BLaER1 (cell line): ENCODE results near the gene INTS11.

Experiments used
- H3K27ac ChIP-seq: shearing (Covaris generic); formaldehyde crosslinking; 2 replicates; pipeline ENCODE4 v1.8.1; 2022
- H3K27me3 ChIP-seq: shearing (Covaris generic); formaldehyde crosslinking; 2 replicates; pipeline ENCODE4 v1.8.1; 2022
- H3K36me3 ChIP-seq: shearing (Covaris generic); formaldehyde crosslinking; 2 replicates; pipeline ENCODE4 v1.8.1; 2022
- H3K4me1 ChIP-seq: shearing (Covaris generic); formaldehyde crosslinking; 2 replicates; pipeline ENCODE4 v1.8.1; 2022
- H3K4me2 ChIP-seq: shearing (Covaris generic); formaldehyde crosslinking; 2 replicates; pipeline ENCODE4 v1.8.1; 2022
- H3K4me3 ChIP-seq: shearing (Covaris generic); formaldehyde crosslinking; 2 replicates; pipeline ENCODE4 v1.8.1; 2022
- H3K9ac ChIP-seq: shearing (Covaris generic); formaldehyde crosslinking; 2 replicates; pipeline ENCODE4 v1.8.1; 2022
- H3K9me3 ChIP-seq: shearing (Covaris generic); formaldehyde crosslinking; 2 replicates; pipeline ENCODE4 v1.8.1; 2022
- H4K20me1 ChIP-seq: shearing (Covaris generic); formaldehyde crosslinking; 2 replicates; pipeline ENCODE4 v1.8.1; 2022
- Cebpa-rat ChIP-seq: shearing (Covaris generic); IDR thresholded peaks from 2 replicates; pipeline ENCODE4 v1.8.1; 2022

Gene INTS11

DNA sequence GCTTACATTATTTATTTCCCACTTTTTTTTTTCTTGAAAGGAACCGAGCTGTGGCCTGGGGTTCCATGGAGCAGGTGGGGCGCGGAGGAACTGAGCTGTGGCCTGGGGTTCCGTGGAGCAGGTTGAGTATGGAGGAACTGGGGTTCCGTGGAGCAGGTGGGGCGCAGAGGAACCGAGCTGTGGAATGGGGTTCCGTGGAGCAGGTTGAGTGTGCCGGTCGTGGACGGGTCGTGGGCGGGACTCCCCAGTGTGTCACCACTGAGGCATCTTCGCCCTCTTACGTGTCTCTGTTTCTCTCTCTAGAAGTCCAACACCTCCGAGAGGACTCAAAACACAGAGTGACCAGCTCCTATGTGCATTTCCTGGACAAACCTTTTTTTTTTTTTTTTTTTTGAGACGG is 45.4 kb downstream of the INTS11 start:
- Histone ChIP-seq H3K36me3 (no peaks in the 10 kb centered on the region), H3K4me1 (peaks cover 19% of the 10 kb centered on the region), H3K9ac (no peak overlapping the region), H3K27ac (no peak overlapping the region), H3K27me3 (no peaks in the 10 kb centered on the region), H3K9me3 (no peaks in the 10 kb centered on the region), H3K4me3 (no peak overlapping the region), H3K4me2 (no peak overlapping the region), H4K20me1 (no peaks in the 10 kb centered on the region)
- no peak for TF ChIP-seq Cebpa-rat

DNA sequence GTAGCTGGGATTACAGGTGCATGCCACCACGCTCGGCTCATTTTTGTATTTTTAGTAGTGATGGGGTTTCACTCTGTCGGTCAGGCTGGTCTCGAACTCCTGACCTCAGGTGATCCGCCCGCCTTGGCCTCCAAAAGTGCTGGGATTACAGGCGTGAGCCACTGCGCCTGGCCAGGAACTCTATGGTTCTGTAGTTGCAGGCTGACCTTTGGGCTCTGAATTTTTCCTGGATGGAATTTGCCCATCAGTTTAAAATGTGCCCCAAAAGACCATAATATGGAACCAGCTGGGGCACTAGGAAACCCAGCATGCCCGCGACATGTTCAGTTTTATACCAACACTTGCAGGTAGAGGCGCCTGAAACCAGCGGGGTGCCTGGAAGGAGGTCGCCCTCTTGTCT is 45.8 kb downstream of the INTS11 start:
- H3K4me1 ChIP-seq, result peaks cover 17% of the 10 kb centered on the region
- no peak overlapping the region for H3K27ac ChIP-seq
- no peaks in the 10 kb centered on the region for H3K9me3 ChIP-seq
- no peaks in the 10 kb centered on the region for H3K36me3 ChIP-seq
- no peak overlapping the region for H3K4me3 ChIP-seq
- H3K4me2 ChIP-seq, result no peak overlapping the region
- H4K20me1 ChIP-seq, result no peaks in the 10 kb centered on the region
- no peak for TF ChIP-seq Cebpa-rat
- no peaks in the 10 kb centered on the region for H3K27me3 ChIP-seq
- H3K9ac ChIP-seq, result no peak overlapping the region

DNA sequence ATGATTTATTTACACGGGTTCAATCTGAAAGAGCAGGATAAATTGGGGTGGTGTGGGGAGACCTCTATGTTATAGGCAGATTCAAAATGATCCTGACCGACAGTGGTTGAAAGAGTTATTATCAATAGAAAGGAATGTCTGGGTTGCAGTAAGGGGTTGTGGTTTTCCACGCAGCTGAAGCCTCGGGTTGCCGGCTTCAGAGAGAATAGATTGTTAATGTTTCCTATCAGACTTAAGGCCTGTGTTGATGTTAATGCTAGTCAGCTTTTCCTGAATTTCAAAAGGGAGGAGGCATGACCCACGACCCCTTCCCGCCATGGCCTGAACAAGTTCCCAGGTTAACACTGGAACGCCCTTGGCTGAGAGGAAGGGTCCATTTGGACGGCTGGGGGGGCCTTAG is 48.6 kb downstream of the INTS11 start:
- Histone ChIP-seq H3K27ac (no peak overlapping the region), H3K9me3 (no peaks in the 10 kb centered on the region), H3K4me1 (peaks cover 35% of the 10 kb centered on the region), H3K9ac (no peak overlapping the region), H3K4me2 (no peak overlapping the region), H3K36me3 (peaks cover 15% of the 10 kb centered on the region), H3K27me3 (no peaks in the 10 kb centered on the region), H3K4me3 (no peak overlapping the region), H4K20me1 (peaks cover 26% of the 10 kb centered on the region)
- no peak for TF ChIP-seq Cebpa-rat

DNA sequence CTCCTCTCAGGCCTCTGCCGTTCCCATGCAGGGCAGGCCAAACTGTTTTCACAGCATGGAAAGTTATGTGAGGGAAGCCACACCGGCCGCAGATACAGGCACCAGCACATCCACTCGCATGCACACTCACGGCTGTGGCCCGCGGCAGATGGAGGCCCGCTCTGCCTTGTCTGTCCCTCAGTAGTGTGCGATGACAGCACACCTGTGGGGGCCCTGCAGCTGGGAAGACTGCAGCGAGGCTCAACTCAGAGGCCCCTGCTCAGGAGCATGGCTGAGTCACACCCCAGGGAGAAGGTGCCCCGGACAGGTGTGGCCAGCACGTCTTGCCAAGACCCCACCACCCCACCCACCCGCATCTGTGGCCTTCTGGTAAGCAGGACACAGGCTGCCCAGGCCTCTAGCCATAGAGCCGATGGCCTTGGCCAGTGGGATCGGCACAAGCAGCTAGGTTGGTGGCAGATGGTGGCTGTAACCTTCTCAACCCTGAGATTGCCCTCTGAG is 49.5 kb downstream of the INTS11 start:
- Histone ChIP-seq H3K9me3 (no peaks in the 10 kb centered on the region), H4K20me1 (peaks cover 35% of the 10 kb centered on the region), H3K9ac (peak overlapping the region; percentile 83), H3K27me3 (no peaks in the 10 kb centered on the region), H3K4me1 (peaks cover 43% of the 10 kb centered on the region), H3K4me2 (peak overlapping the region; percentile 96), H3K36me3 (peaks cover 23% of the 10 kb centered on the region), H3K4me3 (peak overlapping the region; percentile 100), H3K27ac (peak overlapping the region; percentile 83)
- no peak for TF ChIP-seq Cebpa-rat

DNA sequence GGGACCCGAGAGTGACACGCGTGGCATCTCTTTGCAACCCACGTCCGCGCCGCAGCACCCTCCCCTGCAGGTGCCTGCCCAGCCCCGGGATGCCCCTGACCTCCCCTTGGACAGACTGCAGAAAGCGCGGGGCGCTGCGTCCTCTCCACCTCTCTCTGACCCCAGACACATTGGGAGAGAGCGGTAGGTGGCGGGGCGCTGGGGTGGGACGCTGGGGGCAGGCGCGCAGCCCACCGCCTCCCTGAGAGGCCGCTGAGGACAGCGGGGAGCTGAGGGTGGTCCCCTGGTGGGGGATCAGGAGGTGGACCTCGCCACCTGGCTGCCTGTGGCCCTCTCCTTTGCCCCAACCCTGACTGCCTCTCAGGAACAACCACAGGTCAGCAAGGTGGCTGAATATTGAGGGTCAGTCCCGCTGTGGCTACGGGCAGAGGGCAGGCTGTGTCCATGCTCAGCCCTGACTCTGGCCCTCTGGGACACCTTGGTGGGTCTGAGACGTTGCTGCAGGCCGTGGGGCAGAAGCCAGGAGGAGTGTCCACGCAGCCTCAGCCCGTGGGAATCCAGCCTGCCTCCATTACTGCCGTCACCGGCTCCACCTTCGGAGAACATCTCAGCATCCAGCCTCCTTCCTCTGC is 50.0 kb downstream of the INTS11 start:
- no peak for TF ChIP-seq Cebpa-rat
- H3K9ac ChIP-seq, result peak overlapping the region; percentile 83
- peaks cover 29% of the 10 kb centered on the region for H3K36me3 ChIP-seq
- H3K4me3 ChIP-seq, result peak overlapping the region; percentile 100
- no peaks in the 10 kb centered on the region for H3K27me3 ChIP-seq
- H3K4me2 ChIP-seq, result peak overlapping the region; percentile 96
- H3K4me1 ChIP-seq, result peaks cover 43% of the 10 kb centered on the region
- H4K20me1 ChIP-seq, result peaks cover 41% of the 10 kb centered on the region
- no peaks in the 10 kb centered on the region for H3K9me3 ChIP-seq
- peak overlapping the region; percentile 83 for H3K27ac ChIP-seq

DNA sequence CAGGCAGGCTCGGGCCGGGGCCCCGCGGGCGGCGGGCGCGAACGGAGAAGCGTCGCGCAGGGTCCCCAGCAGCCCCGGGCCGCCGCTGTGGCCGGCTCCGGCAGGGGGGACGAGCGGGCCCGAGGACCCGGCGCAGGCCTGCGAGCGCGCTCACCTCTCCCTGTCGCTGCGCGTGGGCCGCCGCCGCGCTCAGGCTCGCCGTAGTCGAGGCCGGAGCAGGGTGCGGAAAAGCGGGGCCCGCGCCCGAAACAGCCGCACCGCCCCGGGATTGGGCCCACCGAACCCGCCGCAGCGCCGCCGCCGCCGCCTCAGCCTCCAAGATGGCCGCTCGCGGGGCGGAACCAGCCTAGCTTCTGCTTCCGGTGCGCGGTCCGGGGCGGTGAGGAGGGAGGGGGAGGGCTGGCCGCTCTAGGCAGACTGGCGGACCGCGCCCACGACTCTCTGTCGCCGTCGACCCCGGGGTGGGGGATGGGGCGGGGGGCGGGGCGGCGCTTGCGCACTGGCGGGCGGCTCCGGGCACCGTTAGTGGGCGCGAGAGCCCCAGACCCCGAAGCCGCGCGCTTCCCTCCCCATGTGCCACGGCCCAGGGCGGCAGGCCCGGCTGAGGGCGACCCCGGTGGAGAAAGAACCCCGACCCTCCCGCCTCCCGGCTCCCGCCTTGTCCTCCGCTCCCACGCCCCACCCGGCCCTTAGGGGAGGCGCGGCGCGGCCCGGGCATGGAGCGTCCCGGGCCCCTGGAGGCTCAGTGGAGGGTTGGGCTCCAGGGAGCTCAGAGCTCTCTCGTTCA is 50.8 kb downstream of the INTS11 start, which contains the start of gene UBE2J2:
Gene UBE2J2, minus strand, starts transcription at position 343 of the 787 bp plus-strand sequence. CDS start 5,862 bp downstream, outside the sequence.
- Histone ChIP-seq H3K27me3 (no peaks in the 10 kb centered on the region), H3K4me3 (peak within 1 kb of the TSS; percentile 100), H4K20me1 (peaks cover 48% of the 10 kb centered on the region), H3K9ac (peak within 1 kb of the TSS; percentile 98), H3K4me1 (peaks cover 43% of the 10 kb centered on the region), H3K9me3 (no peaks in the 10 kb centered on the region), H3K36me3 (peaks cover 36% of the 10 kb centered on the region), H3K4me2 (peak within 1 kb of the TSS; percentile 99), H3K27ac (peak within 1 kb of the TSS; percentile 98)
- TF ChIP-seq Cebpa-rat, result no peak

DNA sequence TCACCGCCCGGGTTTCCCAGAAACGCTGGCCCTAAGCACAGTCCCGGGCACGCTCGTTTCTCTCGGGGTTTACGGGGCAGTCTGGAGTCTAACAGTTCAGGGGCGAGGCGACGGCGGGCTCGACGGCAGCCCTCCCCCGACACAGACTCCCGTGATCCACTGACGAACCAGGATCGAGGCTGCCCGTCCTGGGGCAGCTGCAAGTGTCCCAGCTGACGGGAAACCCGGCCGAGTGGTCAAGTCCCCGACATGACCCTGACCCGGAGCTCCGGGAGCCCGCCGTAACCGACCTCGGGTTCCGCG is 51.3 kb downstream of the INTS11 start:
- peak overlapping the region; percentile 98 for H3K9ac ChIP-seq
- peaks cover 43% of the 10 kb centered on the region for H3K4me1 ChIP-seq
- TF ChIP-seq Cebpa-rat, result no peak
- peaks cover 53% of the 10 kb centered on the region for H4K20me1 ChIP-seq
- peak overlapping the region; percentile 98 for H3K27ac ChIP-seq
- H3K4me2 ChIP-seq, result peak overlapping the region; percentile 99
- H3K27me3 ChIP-seq, result no peaks in the 10 kb centered on the region
- H3K9me3 ChIP-seq, result no peaks in the 10 kb centered on the region
- H3K4me3 ChIP-seq, result peak overlapping the region; percentile 100
- H3K36me3 ChIP-seq, result peaks cover 42% of the 10 kb centered on the region

DNA sequence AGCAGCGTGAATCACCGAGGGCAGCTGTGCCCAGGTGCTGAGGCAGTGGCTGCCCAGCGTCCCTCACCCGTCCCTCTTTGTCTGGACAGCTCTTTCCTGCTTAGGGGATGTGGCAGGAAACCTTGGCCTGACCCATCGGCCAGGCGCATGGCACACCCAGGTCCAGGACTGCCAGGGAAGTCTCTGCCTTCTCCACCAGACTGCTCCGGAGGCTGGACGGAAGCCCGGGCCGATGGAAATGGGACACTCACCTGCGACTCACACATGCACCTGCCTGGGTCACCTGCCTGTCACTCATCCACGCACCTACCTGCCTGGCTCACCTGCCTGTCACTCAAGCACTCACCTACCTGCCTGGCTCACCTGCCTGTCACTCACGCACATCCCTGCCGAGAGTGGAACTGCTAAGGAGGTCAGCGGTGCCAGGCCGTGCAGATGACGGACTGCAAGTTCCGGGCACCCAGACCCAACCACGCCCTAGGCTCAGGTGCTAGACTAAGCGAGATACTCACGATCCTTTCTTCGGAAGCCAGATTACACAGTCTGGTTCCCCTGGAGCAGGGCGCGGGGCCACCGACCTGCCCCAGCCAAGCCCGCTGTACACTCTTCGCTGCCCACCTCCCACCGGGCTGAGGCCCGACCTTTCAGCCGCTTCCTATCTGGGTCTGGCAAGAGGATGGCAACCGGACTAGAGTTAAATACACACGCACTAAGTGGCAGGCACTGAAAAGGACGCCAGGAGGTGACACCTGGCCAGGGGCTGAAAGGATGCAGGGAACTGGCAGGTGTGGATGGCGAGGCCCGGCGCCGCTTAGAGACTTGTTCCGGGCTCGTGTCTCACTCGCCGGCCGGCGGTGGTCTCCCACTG is 51.9 kb downstream of the INTS11 start:
- peaks cover 48% of the 10 kb centered on the region for H3K36me3 ChIP-seq
- no peaks in the 10 kb centered on the region for H3K27me3 ChIP-seq
- H3K9ac ChIP-seq, result peak overlapping the region; percentile 98
- TF ChIP-seq Cebpa-rat, result no peak
- H3K4me3 ChIP-seq, result peak overlapping the region; percentile 100
- peak overlapping the region; percentile 99 for H3K4me2 ChIP-seq
- H3K27ac ChIP-seq, result peak overlapping the region; percentile 98
- peaks cover 43% of the 10 kb centered on the region for H3K4me1 ChIP-seq
- H4K20me1 ChIP-seq, result peaks cover 59% of the 10 kb centered on the region
- no peaks in the 10 kb centered on the region for H3K9me3 ChIP-seq

DNA sequence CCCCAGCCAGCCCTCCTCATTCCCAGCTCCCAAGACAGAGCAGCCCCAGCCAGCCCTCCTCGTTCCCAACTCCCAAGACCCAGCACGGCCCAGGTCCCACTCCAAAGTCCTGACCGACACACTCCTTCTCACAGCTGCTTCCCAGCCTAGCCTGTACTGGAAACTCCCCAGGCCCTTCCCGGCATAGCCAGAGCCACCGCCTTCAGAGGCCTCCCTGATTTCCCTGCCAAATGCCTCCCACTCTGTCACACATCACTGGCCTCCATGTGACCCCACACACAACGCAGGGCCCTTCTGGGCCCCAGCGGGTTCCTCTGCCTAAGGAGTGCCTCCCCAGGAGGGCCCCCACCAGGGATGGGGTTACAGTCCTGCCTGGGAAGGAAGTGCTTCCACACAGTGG is 53.6 kb downstream of the INTS11 start:
- peak overlapping the region; percentile 64 for H3K9ac ChIP-seq
- H3K27me3 ChIP-seq, result no peaks in the 10 kb centered on the region
- H3K36me3 ChIP-seq, result peaks cover 65% of the 10 kb centered on the region
- no peak overlapping the region for H3K4me3 ChIP-seq
- H3K4me2 ChIP-seq, result peak overlapping the region; percentile 99
- peaks cover 77% of the 10 kb centered on the region for H4K20me1 ChIP-seq
- H3K4me1 ChIP-seq, result peaks cover 39% of the 10 kb centered on the region
- peak overlapping the region; percentile 44; the same call in 1 of the 2 replicates for H3K27ac ChIP-seq
- no peak for TF ChIP-seq Cebpa-rat
- no peaks in the 10 kb centered on the region for H3K9me3 ChIP-seq
